Retinal pigment epithelial cell (primary cell): Measurements from ENCODE around the gene BMERB1.

Source experiments
- DNase-seq: peaks from one replicate; pipeline ENCODE4 v3.0.0-alpha.2; 2010; ENCODE audit warnings: low read depth
- H3K4me3 ChIP-seq: 2 replicates; pipeline ENCODE4 v1.5.1; 2011; ENCODE audit warnings: mild to moderate bottlenecking, low read length, control low read depth, moderate library complexity
- TF ChIP-seq, protein P1 (sequence below): conservative IDR thresholded peaks from 2 replicates; pipeline ENCODE4 v1.5.1; 2011; ENCODE audit warnings: low read depth, low read length, control low read depth, inconsistent platforms

BMERB1 gene

GRCh38 chr16:15552507-15552906 is 118.1 kb downstream of the BMERB1 start:
- TF ChIP-seq, protein P1, sequence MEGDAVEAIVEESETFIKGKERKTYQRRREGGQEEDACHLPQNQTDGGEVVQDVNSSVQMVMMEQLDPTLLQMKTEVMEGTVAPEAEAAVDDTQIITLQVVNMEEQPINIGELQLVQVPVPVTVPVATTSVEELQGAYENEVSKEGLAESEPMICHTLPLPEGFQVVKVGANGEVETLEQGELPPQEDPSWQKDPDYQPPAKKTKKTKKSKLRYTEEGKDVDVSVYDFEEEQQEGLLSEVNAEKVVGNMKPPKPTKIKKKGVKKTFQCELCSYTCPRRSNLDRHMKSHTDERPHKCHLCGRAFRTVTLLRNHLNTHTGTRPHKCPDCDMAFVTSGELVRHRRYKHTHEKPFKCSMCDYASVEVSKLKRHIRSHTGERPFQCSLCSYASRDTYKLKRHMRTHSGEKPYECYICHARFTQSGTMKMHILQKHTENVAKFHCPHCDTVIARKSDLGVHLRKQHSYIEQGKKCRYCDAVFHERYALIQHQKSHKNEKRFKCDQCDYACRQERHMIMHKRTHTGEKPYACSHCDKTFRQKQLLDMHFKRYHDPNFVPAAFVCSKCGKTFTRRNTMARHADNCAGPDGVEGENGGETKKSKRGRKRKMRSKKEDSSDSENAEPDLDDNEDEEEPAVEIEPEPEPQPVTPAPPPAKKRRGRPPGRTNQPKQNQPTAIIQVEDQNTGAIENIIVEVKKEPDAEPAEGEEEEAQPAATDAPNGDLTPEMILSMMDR, result no peak
- no peak for DNase-seq
- H3K4me3 ChIP-seq, result no peak overlapping the region

- DNase-seq, result no peak
- H3K4me3 ChIP-seq, result no peak overlapping the region
- TF ChIP-seq, protein P1, result no peak
These were observed 119.1 kb downstream of the BMERB1 start for GRCh38 chr16:15553313-15554088.

GRCh38 chr16:15556130-15556529 is 121.7 kb downstream of the BMERB1 start:
- TF ChIP-seq, protein P1, result no peak
- no peak overlapping the region for H3K4me3 ChIP-seq
- DNase-seq, result no peak

DNA sequence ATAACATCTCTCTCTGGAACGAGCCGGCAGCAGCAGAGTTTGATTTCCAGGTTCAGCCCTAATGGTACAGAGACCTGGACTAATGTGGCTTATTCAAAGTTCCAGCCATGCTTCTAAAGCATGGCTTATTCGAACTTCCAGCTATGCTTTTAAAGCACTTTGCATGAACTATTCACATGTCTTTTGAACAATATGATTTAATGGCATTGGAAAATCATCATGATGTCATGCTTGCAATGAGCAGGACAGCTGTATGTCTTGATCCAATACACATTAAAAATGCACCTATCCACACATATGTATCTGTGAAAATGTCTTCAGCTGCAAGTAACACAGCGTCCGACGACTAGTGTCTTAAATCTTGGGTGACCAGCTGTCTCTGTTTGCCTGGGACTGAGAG is 122.9 kb downstream of the BMERB1 start:
- H3K4me3 ChIP-seq, result no peak overlapping the region
- no peak for DNase-seq
- TF ChIP-seq, protein P1, result no peak

GRCh38 chr16:15559176-15559575 is 124.8 kb downstream of the BMERB1 start:
- no peak overlapping the region for H3K4me3 ChIP-seq
- TF ChIP-seq, protein P1, result no peak
- no peak for DNase-seq

DNA sequence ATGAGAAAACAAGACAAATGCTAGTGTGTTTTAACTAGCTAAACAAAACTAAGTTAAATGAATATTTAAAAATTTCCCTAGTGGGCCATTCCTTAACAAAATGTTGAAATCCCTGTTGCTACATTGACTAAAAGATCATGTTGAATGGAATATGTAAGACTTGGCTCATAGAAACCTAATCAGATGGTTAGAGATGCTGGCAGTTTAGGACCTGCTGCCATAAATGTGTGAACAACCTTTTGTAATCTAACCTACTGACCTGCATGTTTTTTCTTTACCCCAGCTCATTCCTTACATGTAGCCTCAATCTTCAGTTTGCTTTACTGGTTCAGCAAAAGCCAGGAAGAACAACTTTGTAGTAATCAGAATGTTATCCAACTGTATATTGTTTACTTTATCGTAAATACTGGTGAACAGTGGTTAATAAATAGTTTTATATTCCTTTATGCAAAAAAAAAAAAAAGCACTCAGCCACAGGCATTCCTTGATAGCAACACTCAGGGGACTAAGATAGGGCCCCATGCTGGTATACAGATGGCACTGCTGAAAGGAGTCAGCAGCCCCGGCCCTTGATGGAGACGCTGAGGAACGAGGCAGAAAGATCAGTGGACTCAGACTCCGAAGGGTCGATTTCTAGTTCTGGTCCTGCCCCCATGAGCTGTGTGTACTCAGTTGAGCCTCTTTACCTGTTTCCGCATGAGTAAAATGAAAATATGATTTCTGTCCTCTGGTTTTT is 130.4 kb downstream of the BMERB1 start:
- TF ChIP-seq, protein P1, result no peak
- H3K4me3 ChIP-seq, result no peak overlapping the region
- DNase-seq, result no peak
